ENCODE measurements around the gene NMNAT3.

Gene NMNAT3

DNA sequence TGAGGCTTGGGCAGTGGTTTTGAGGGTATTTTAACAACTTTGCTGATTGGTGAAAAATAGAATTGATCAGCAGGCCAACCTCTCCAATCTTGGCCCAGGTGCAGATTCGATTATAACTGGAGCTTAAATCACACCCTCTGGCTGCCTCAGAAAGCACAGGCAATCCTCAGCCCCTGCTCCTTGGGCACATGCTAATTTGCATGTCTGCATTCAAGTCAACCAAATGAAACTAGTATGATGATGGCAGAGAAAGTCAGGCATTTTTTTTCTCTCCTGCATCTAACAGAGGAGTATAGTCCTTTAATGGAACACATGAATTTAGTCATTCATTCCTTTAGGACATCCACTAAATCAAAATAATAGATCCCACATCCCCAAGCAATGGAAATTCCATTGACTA, 16.8 kb upstream of the NMNAT3 start:
- no peak for TF ChIP-seq TAF1 (IDR thresholded peaks at IDR 0.05; ENCODE audit: borderline replicate concordance, low read depth, low read length)
- TF ChIP-seq POLR2AphosphoS5 (IDR thresholded peaks at IDR 0.05; ENCODE audit: low read depth, low read length), result no peak
- no peak for TF ChIP-seq POLR2A (IDR thresholded peaks at IDR 0.05; ENCODE audit: low read depth, low read length)
- FAIRE-seq, result no peak
- DNase-seq (ENCODE audit: insufficient read length), result no peak

DNA sequence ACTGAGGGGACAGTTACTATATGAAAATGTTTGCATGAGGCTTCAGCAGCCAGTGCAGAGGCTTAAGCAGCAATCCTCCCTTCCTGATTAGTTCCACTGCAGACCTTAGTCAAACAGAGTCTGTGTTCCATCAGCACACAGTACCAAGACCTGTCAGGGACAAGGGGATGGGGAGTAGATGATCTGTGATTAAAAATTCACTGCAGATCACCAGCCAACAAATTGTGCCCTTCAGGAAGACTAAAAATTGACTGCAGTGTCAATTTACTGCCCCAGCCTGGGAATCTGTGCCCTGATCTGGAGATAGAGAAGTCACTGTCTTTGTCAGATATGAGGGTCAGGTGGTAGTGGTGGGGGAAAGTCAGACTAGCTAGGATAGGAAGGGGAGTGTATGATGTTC, 13.8 kb upstream of the NMNAT3 start:
- FAIRE-seq (no peak), DNase-seq (ENCODE audit: insufficient read length) (no peak)
- no peak for TF ChIP-seq POLR2AphosphoS5 (IDR thresholded peaks at IDR 0.05; ENCODE audit: low read depth, low read length)
- no peak for TF ChIP-seq TAF1 (IDR thresholded peaks at IDR 0.05; ENCODE audit: borderline replicate concordance, low read depth, low read length)
- no peak for TF ChIP-seq POLR2A (IDR thresholded peaks at IDR 0.05; ENCODE audit: low read depth, low read length)

DNA sequence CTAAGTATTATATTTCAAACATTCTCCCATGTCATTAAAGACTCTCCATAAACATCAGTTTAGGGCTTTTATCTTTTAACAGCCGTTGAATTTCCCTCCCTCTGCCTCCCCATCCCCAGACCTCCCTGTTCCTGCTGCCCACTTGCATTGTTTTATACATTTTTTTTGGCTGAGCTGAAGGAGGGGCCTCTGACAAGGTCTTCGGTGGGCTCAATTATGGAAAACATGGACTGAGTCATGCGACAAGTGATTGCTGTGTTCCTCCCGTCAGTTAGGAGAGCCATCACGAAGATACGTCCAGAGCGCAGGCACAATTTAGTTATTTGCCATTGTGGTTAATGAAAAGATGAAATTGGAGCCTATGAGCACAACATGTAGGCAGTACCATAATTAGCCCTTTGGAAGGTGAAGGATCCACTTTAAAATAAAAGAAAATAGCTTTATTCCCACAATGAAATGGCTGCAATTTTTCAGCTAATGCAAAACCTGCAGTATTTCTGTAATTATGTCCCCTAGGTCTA, 12.0 kb upstream of the NMNAT3 start:
- DNase-seq (ENCODE audit: insufficient read length), result no peak
- FAIRE-seq, result no peak
- TF ChIP-seq TAF1 (IDR thresholded peaks at IDR 0.05; ENCODE audit: borderline replicate concordance, low read depth, low read length) (no peak), POLR2A (IDR thresholded peaks at IDR 0.05; ENCODE audit: low read depth, low read length) (no peak), POLR2AphosphoS5 (IDR thresholded peaks at IDR 0.05; ENCODE audit: low read depth, low read length) (no peak)

DNA sequence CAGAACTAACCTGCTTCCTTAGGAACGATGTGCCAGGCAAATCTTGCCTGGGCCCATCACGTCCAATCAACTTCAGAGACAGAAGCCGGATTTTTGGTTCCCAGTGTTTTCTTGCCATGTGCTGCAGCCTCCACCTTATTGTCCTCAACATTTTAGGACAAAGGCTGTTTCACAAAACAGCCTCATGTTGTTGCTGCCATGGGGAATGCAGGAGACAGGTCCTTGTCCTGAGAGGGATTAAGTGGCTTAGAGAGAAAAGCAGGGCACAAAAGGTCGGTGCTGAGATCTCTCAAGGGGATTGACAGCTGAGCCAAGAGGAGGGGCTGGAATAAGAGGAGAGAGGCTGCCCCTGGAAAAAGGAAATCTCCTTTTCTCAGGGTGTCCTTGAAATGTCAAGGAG, 11.3 kb upstream of the NMNAT3 start:
- DNase-seq (ENCODE audit: insufficient read length) (no peak), FAIRE-seq (no peak)
- TF ChIP-seq POLR2A (IDR thresholded peaks at IDR 0.05; ENCODE audit: low read depth, low read length), result no peak
- no peak for TF ChIP-seq POLR2AphosphoS5 (IDR thresholded peaks at IDR 0.05; ENCODE audit: low read depth, low read length)

DNA sequence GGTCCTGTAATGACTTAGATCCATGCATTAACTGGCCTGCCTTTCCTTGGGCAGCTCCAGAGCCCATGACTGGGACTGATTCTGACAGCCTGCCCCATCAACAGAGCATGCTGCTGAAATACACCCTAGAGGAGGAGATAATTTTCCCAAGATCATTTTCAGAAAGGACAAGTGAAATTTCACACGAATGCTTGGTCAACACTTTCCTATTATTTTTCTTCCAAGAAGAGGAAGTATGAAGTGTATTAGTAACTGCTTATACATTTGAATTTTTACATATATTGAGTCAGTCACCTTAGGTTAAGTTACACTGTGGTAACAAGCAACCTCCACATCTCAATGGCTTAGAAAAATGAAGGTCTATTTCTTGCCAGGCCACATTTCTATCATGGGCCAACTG, 9.7 kb upstream of the NMNAT3 start:
- DNase-seq (ENCODE audit: insufficient read length), result no peak
- FAIRE-seq, result no peak
- TF ChIP-seq POLR2AphosphoS5 (IDR thresholded peaks at IDR 0.05; ENCODE audit: low read depth, low read length) (no peak), TAF1 (IDR thresholded peaks at IDR 0.05; ENCODE audit: borderline replicate concordance, low read depth, low read length) (no peak), POLR2A (IDR thresholded peaks at IDR 0.05; ENCODE audit: low read depth, low read length) (no peak)

DNA sequence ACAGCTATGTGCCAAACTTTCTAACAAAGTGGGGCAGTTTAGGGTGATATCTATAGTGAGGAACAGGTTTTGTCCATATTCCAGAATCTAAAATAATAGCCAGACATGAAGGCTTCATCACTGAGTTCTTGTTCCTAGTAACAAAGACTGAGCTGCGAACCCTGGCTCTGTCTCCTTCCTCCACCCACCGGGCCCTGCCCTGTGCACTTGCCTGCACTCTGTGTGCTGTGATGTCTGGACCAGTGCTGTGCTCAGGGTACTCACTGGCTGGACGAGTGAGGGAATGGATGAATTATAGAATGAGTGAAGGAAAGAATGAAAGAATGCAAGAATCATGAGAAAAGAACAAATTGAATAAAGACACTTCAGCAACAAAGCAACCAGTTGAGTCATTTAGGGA, 8.9 kb upstream of the NMNAT3 start:
- FAIRE-seq, result no peak
- TF ChIP-seq POLR2AphosphoS5 (IDR thresholded peaks at IDR 0.05; ENCODE audit: low read depth, low read length) (no peak), POLR2A (IDR thresholded peaks at IDR 0.05; ENCODE audit: low read depth, low read length) (no peak), TAF1 (IDR thresholded peaks at IDR 0.05; ENCODE audit: borderline replicate concordance, low read depth, low read length) (no peak)

DNA sequence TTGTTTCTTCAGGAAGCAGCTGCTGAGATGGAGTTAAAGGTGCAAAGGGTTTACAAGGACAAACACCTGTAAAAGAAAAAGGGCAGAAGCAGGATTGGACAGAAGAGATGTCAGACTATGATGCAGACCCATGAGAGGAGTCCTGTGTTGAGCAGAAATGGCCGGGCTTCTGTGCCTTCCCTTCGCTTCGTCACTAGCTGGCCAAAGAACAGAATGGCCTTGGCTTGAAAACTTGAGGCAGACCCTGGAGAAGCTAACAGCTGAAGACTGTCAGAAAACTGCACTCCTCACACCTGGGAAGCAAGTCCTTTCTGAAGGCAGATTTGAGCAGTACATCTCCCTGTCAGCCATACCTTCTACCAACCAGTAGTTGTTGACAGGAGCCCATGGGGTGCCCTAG, 8.4 kb upstream of the NMNAT3 start:
- FAIRE-seq, result no peak
- no peak for DNase-seq (ENCODE audit: insufficient read length)

More for the DNA sequence above, 8.9 kb upstream of the NMNAT3 start:
- DNase-seq (ENCODE audit: insufficient read length), result no peak

DNA sequence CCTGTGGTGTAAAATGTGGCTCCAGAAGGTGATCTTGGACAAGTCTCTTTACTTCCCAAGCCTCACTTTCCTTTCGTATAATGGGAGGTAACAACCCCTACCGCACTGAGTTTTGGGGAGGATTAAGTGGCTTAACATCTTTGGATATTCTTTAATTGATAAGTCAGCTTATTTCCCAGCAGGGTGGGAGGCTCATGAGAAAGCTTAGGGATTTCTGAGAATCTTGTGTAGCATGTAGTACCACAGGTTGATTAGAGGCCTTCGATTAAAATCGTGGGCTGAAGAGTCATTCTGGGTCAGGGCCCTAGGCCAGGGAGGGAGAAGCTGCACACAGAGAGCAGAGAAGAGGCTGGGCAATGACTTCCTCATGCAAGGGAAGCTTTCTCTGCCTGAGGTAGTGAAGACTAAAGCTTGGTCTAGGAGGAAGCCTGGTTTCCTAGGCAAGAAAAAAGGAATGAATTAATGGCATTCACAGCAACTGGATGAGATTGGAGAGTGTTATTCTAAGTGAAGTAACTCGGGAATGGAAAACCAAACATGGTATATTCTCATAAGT, 1.5 kb upstream of the NMNAT3 start:
- DNase-seq (ENCODE audit: insufficient read length), result no peak
- no peak for FAIRE-seq
- TF ChIP-seq POLR2A (IDR thresholded peaks at IDR 0.05; ENCODE audit: low read depth, low read length) (no peak), POLR2AphosphoS5 (IDR thresholded peaks at IDR 0.05; ENCODE audit: low read depth, low read length) (no peak), TAF1 (IDR thresholded peaks at IDR 0.05; ENCODE audit: borderline replicate concordance, low read depth, low read length) (no peak)

More for the DNA sequence above, 8.4 kb upstream of the NMNAT3 start:
- TF ChIP-seq POLR2AphosphoS5 (IDR thresholded peaks at IDR 0.05; ENCODE audit: low read depth, low read length), result no peak
- TF ChIP-seq TAF1 (IDR thresholded peaks at IDR 0.05; ENCODE audit: borderline replicate concordance, low read depth, low read length), result no peak
- no peak for TF ChIP-seq POLR2A (IDR thresholded peaks at IDR 0.05; ENCODE audit: low read depth, low read length)

DNA sequence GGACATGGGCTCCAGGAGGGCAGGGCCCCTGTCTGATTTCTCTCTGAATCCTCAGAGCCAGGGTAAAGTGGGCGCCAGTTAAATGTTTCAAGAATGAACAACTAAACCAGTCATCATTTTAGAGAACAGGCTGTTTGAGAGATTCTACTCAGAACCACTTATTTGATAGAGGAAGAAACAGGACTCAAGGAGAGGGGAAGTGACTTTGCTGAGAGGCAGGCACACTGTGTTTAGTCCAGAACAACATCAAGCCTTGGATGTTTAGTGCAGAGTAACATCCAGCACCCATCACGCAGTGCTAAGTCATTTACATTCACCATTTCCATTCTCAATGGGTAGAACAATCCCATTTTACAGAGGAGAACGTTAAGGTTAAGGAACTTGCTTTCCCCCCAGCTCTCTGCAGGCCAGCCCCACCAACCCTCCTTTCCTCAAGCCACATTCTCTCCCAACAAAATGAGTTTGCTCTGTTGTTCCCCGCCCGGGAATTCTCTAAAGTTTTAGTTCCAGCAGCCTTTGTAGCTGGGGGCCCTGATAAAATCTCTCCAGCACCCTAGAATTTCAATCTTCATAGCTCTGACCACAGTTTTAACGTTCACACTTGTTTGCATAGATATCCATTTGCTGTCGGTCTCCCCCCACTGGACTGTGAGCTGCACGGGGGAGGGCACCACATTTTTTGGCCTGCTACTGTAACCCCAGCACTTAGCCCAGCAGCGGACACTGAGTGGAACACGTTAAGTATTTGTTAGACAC, 962 bp downstream of the NMNAT3 start:
- FAIRE-seq (no peak), DNase-seq (ENCODE audit: insufficient read length) (no peak)
- TF ChIP-seq POLR2A (IDR thresholded peaks at IDR 0.05; ENCODE audit: low read depth, low read length), result no peak
- no peak for TF ChIP-seq POLR2AphosphoS5 (IDR thresholded peaks at IDR 0.05; ENCODE audit: low read depth, low read length)
- TF ChIP-seq TAF1 (IDR thresholded peaks at IDR 0.05; ENCODE audit: borderline replicate concordance, low read depth, low read length), result no peak

DNA sequence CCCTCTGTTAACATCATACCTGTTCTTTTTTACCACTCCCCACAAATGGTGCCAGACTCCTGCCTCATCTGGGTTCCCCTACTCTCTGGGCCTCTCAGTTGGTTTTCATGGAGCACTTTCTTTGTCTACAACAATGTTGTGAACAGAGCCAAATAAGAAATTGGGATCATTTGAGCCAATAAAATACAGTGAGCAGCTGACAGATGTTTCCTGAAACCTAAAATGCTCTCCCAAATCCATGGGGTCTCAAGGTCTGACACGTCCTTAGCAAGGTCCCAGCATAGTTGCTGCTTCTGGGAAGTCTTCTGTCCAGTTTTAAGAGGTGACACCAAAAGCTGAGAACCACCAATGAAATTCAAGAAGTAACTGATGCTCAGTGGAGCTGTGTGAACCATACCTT, 1.7 kb downstream of the NMNAT3 start:
- DNase-seq (ENCODE audit: insufficient read length), result no peak
- FAIRE-seq, result no peak
- TF ChIP-seq TAF1 (IDR thresholded peaks at IDR 0.05; ENCODE audit: borderline replicate concordance, low read depth, low read length) (no peak), POLR2AphosphoS5 (IDR thresholded peaks at IDR 0.05; ENCODE audit: low read depth, low read length) (no peak), POLR2A (IDR thresholded peaks at IDR 0.05; ENCODE audit: low read depth, low read length) (no peak)

DNA sequence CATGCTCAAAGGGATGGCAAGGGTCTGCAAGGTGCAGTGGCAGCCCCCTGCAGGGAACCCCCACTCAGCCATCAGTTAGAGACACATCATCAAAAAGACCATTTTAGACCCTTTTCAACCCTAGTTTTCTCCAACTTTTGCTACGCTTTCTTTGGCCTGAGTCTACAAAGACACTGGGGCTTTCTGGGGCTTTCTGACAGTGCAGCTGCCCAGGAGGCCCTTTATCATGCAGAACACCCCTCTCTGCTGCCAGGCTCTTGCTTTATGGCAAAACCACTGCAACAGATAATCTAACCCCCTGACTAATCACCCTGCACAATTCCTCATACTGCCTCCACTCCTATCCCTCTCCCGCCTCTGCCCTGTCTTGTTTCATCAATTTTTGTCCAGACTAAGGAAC, 2.4 kb downstream of the NMNAT3 start:
- no peak for FAIRE-seq
- no peak for TF ChIP-seq POLR2AphosphoS5 (IDR thresholded peaks at IDR 0.05; ENCODE audit: low read depth, low read length)
- TF ChIP-seq TAF1 (IDR thresholded peaks at IDR 0.05; ENCODE audit: borderline replicate concordance, low read depth, low read length), result no peak
- no peak for TF ChIP-seq POLR2A (IDR thresholded peaks at IDR 0.05; ENCODE audit: low read depth, low read length)

More for the DNA sequence above, 2.4 kb downstream of the NMNAT3 start:
- DNase-seq (ENCODE audit: insufficient read length), result no peak
